ENCODE measurements around the gene TTLL8. TPM values are rescaled to one million over a fixed set of nuclear protein-coding genes. Genes with fewer than 3 reads are reported as not detected.

TTLL8 gene
- polyA plus RNA-seq, 4 donors: 0.06 TPM; not detected in 3

- DNase-seq (ENCODE audit: low read depth in 4 of 4, low spot score in 3 of 4): no peak
Measured at GRCh38 chr22:50008151-50009040, 49.7 kb downstream of the TTLL8 start.

- no peak for DNase-seq (ENCODE audit: low read depth in 4 of 4, low spot score in 3 of 4)
Measured at GRCh38 chr22:50007057-50007511, 51.0 kb downstream of the TTLL8 start.

DNA sequence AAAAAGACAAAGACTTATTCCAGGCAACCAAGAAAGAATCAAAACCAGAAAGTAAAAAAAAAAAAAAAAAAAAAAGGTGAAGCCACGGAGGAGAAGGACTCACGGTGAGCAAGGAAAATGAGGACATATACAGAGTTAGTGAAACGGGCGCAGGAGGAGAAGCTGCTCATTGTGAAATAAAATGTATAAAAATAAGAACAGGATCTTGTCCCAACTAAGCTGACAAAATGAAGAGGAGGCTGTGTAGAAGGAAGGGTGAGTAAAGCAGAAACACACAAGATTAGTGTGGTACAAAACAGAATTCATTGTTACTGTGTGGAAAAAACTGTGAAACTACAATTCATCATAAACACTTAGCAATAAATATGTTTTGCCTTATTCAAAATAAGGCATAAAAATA lies 53.2 kb downstream of the TTLL8 start:
- no peak for DNase-seq (ENCODE audit: low read depth in 4 of 4, low spot score in 3 of 4)

DNA sequence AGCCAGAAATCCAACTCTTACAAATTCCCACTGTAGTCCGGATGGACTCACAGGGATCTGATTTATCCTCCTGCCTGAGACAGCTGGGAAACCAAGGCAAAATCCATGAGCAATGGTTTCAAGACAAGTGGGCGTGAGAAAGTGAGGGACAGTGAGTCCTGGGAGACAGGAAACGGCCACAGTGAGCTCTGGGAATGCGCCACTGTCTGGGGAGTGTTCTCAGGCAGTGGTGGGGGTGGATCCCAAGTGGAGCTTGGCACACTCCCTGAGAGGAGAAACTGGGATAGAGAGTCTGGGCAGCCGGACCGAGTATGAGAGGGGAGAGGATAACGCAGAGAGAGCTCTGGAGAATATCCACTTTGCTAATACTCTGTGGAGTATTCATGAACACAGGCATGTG lies 55.3 kb downstream of the TTLL8 start:
- no peak for DNase-seq (ENCODE audit: low read depth in 4 of 4, low spot score in 3 of 4)

- no peak for DNase-seq (ENCODE audit: low read depth in 4 of 4, low spot score in 3 of 4)
Measured at GRCh38 chr22:50001388-50002231, 56.5 kb downstream of the TTLL8 start.

DNA sequence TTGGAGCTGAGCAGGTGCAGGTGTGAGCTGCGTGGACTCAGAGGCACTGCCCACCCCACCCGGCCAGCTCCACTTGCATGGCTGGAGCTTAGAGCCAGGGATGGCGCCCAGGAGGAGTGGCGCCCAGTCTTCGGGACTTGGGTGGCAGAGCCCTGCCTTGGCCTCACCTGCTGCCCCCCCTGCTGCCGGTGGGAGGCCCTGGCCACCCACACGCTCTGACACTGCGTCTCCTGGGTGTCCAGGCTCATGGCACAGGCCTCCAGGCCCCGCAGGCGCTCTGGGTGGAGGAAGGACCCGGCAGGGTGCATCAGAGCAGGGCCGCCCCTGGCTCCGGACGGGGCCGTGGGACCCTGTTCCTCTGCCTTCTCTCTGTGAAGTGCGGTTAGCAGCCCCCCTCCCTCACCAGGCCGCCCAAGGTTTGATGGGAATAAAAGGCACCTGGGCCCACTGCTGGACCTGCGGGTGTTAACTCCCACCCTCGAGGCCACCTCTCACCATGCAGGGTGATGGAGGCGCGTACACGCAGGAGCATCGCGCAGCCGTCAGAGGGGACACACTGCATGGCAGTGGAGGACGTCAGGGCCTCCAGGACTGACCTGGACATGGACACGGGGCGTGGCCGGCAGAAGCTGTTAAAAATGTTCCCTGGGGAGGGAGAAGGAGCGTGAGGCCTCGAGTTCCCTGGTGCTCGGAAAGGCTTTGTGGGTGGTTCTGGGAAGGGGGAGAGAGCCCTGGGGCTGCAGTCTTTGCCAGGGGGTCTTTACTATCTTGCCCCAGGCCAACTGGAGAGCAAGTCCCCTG lies 57.3 kb downstream of the TTLL8 start:
- no peak for DNase-seq (ENCODE audit: low read depth in 4 of 4, low spot score in 3 of 4)

DNA sequence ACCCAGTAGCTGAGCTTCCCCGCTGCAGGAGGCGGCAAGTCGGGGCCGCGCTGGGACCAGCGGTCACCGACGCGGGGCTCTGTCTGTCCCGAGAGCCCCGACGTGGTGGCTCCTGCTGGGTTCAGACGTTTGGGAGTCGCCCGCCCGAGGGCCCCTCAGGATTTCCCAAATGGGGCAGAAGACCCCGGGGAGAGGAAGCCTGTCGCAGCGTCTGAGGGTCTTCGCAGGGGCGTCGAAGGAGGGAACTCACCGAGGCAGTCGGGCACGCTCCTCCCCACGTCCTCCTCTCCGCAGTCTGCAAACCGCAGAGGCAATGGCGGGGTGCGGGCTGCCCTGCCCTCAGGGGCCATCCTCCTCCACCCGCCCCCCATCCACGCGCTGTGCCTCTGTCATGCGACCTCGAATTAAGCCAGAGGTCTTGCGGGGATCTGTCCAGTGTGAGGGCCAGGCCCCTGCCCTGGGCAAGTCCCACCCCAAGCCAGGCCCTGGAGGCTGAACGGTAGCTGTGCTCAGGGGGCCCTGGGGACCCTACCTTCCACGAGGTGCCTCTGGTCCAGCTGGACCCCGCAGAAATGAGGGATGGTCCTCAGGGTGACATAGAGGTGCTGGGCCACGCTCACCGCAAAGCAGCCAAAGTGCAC lies 58.0 kb downstream of the TTLL8 start:
- no peak for DNase-seq (ENCODE audit: low read depth in 4 of 4, low spot score in 3 of 4)

GRCh38 chr22:49999063-49999945 lies 58.8 kb downstream of the TTLL8 start:
- DNase-seq (ENCODE audit: low read depth in 4 of 4, low spot score in 3 of 4): no peak

GRCh38 chr22:49998718-49999062 lies 59.4 kb downstream of the TTLL8 start:
- DNase-seq (ENCODE audit: low read depth in 4 of 4, low spot score in 3 of 4): no peak

DNA sequence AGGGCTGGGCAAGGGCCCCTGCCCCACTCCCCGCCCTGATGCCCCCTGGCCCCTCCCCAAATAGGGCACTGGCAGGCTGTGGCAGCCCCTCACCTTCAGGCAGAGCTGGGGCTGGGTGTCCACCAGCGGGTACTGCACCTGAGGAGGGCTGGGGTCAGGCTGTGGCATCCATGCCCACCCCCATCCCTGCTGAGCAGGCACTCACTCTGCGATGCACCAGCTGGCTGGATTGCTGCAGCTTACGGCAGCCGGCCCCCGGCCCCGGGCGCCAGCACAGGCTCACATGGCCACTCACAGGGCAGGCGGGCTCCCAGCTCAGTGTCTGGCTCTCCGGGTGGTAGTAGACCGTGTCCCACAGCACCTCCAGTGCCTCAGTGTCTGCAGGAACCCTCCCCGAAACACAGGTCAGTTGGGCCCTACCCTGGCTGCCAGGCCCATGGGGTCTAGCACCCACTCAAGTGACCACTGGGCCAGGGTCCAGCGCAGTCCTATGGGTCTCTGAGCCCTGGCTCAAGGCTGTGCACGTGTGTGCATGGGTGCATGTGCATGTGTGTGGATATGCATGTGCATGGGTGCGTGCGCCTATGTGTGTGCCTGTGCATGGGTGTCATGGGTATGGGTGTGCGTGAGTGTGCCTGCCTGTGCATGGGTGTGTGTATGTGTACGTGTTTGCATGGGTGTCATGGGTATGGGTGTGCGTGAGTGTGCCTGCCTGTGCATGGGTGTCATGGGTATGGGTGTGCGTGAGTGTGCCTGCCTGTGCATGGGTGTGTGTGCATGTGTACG lies 60.0 kb downstream of the TTLL8 start:
- no peak for DNase-seq (ENCODE audit: low read depth in 4 of 4, low spot score in 3 of 4)

- no peak for DNase-seq (ENCODE audit: low read depth in 4 of 4, low spot score in 3 of 4)
Measured at GRCh38 chr22:49997251-49997599, 60.9 kb downstream of the TTLL8 start.

- no peak for DNase-seq (ENCODE audit: low read depth in 4 of 4, low spot score in 3 of 4)
Measured at GRCh38 chr22:49996518-49997250, 61.4 kb downstream of the TTLL8 start.

DNA sequence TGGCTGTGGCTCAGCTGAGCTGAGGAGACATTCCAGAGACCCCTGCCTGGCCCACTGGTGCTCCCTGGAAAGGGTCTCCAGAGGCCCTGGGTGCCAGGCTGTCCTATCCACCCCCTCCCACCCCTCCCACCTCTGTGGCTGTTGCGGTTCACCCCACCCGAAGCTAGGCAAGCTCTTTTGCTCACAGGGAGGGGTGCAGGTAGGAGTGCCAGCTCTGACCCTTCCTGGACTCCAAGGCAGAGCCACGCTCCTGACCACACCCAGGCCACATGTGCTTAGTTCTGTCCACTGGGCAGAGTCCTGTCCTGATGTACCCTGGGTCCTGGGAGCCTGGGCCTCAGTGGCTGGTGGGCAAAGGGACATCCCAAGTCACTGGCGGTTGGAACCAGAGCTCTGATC lies 62.0 kb downstream of the TTLL8 start:
- DNase-seq (ENCODE audit: low read depth in 4 of 4, low spot score in 3 of 4): no peak

DNA sequence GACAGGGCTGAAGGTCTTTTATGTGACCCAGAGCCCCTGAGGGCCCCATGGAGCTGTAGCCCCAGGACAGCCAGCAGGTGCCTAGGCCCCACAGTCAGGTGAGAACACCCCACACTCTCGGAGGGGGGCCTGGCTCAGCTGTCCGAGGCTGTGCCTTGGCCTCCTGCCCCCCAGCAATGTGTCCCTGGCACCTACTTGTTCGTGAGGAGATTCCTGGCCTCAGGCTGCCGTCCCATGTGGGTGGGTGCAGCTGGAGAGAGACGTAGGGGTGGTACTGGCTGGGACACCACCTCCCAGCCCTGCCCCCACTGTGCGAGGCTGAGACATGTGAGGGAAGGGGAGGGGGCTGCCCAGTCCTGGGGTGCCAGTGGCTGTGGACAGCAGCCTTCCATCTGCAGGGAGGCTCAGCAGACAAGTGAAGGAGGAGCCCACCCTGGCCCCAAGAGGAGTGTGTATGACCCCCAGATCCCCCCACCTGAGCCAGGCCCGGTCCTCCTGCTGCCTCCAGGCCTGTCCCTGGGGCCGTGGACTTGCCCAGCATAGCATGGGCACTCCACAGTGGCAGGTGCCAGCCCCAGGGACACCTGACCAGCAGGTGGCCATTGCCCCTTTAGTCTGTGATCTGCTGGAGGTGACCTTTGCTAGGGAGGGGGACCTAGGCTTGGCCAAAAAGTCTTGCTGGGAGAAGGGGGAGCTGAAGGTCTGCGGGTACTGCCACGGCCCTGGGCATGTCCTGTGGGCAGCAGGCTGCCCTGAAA lies 62.6 kb downstream of the TTLL8 start:
- DNase-seq (ENCODE audit: low read depth in 4 of 4, low spot score in 3 of 4): no peak

GRCh38 chr22:49995041-49995360 lies 63.1 kb downstream of the TTLL8 start:
- no peak for DNase-seq (ENCODE audit: low read depth in 4 of 4, low spot score in 3 of 4)

DNA sequence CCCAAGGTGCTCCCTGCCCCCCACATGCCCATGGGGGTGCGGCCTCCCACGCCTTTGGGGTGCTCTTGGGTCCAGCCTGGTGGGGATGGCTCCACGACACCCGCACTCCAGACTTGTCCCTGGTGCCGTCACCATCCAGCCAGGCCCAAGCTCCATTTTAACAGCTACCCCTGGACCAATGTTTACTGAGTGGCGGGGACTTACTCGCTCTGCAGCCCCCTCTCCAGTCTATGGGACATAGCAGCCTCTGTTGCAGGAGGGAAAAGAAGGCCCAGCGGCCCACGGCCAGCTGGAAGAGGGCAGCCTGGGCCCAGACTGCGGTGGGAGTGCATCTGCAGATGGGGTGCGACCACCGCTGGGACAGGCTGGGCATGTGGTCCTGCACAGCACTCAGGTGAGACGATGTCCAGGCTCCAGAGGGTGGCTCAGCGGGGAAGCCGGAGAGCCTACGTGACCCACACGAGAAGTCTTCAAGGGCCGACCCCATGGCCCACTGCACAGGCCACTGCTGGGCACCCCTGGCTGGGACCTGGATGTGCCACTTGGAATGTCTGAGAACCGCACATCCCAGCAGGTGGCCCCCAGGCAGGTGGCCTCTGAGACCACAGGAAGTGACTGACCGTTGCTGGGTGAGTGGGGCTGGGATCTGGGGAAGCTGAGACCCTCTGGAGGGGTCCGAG lies 63.6 kb downstream of the TTLL8 start:
- no peak for DNase-seq (ENCODE audit: low read depth in 4 of 4, low spot score in 3 of 4)
